Measurements from ENCODE around the gene ZNF777. TPM values are rescaled to one million over a fixed set of nuclear protein-coding genes. Genes with fewer than 3 reads are reported as not detected.
A peak's percentile ranks its signal among the peaks of the same experiment; 100 is the strongest.
"Not testable (repeated sequence)": the region's sequence is repeated elsewhere in the genome, so short reads cannot be mapped to it uniquely, and the experiment has no call there.

Gene ZNF777
- polyA plus RNA-seq, 1 donor = 10.2 TPM

GRCh38 chr7:149415391-149416071 is 45.3 kb downstream of the ZNF777 start:
- 22% methylated on average over 10 of the region's 26 CpGs for WGBS (ENCODE audit: insufficient coverage, low lambda C conversion rate)
- Histone ChIP-seq H3K4me1 (ENCODE audit: control insufficient read depth, insufficient read depth, low read length) (peaks cover 4% of the 10 kb centered on the region), H3K27me3 (ENCODE audit: control insufficient read depth, insufficient read depth, low read length) (peaks cover 16% of the 10 kb centered on the region), H3K27ac (ENCODE audit: low read length) (no peak overlapping the region), H3K9me3 (ENCODE audit: control insufficient read depth, low read depth, low read length) (peaks cover 4% of the 10 kb centered on the region), H3K36me3 (ENCODE audit: control insufficient read depth, insufficient read depth, low read length) (no peaks in the 10 kb centered on the region), H3K4me3 (ENCODE audit: low read length) (peak overlapping the region; percentile 32)
- DNase-seq = no peak

GRCh38 chr7:149414745-149415390 is 46.0 kb downstream of the ZNF777 start:
- Histone ChIP-seq H3K9me3 (ENCODE audit: control insufficient read depth, low read depth, low read length) (peaks cover 4% of the 10 kb centered on the region), H3K27me3 (ENCODE audit: control insufficient read depth, insufficient read depth, low read length) (peaks cover 16% of the 10 kb centered on the region), H3K4me3 (ENCODE audit: low read length) (peak overlapping the region; percentile 32), H3K4me1 (ENCODE audit: control insufficient read depth, insufficient read depth, low read length) (peaks cover 4% of the 10 kb centered on the region), H3K27ac (ENCODE audit: low read length) (no peak overlapping the region), H3K36me3 (ENCODE audit: control insufficient read depth, insufficient read depth, low read length) (no peaks in the 10 kb centered on the region)
- WGBS (ENCODE audit: insufficient coverage, low lambda C conversion rate) = 0% methylated on average over 3 of the region's 36 CpGs
- peak; percentile 37 to 52 for DNase-seq

- H3K4me3 ChIP-seq (ENCODE audit: low read length) = no peak overlapping the region
- peaks cover 4% of the 10 kb centered on the region for H3K9me3 ChIP-seq (ENCODE audit: control insufficient read depth, low read depth, low read length)
- H3K4me1 ChIP-seq (ENCODE audit: control insufficient read depth, insufficient read depth, low read length) = peaks cover 4% of the 10 kb centered on the region
- no peak overlapping the region for H3K27ac ChIP-seq (ENCODE audit: low read length)
- no peak for DNase-seq
- peaks cover 16% of the 10 kb centered on the region for H3K27me3 ChIP-seq (ENCODE audit: control insufficient read depth, insufficient read depth, low read length)
- no CpG with 5 or more reads among the region's 5 CpGs for WGBS (ENCODE audit: insufficient coverage, low lambda C conversion rate)
- H3K36me3 ChIP-seq (ENCODE audit: control insufficient read depth, insufficient read depth, low read length) = no peaks in the 10 kb centered on the region
Observed at GRCh38 chr7:149414171-149414570, 46.7 kb downstream of the ZNF777 start.

DNA sequence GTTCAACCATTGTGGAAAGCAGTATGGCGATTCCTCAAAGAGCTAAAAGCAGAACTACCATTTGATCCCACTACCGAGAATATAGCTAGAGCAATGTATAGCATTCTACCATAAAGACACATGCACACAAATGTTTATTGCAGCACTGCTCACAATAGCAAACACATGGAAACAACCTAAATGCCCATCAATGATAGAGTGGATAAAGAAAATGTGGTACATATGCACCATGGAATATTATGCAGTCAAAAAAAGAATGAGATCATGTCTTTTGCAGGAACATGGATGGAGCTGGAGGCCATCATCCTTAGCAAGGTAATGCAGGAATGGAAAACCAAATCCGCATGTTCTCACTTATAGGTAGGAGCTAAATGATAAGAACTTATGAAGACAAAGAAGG is 47.8 kb downstream of the ZNF777 start:
- not testable (repeated sequence) for H3K36me3 ChIP-seq (ENCODE audit: control insufficient read depth, insufficient read depth, low read length); H3K4me1 ChIP-seq (ENCODE audit: control insufficient read depth, insufficient read depth, low read length); DNase-seq; H3K27ac ChIP-seq (ENCODE audit: low read length); H3K9me3 ChIP-seq (ENCODE audit: control insufficient read depth, low read depth, low read length); H3K4me3 ChIP-seq (ENCODE audit: low read length)
- peaks cover 16% of the 10 kb centered on the region for H3K27me3 ChIP-seq (ENCODE audit: control insufficient read depth, insufficient read depth, low read length)
- no CpG with 5 or more reads among the region's 3 CpGs for WGBS (ENCODE audit: insufficient coverage, low lambda C conversion rate)

DNA sequence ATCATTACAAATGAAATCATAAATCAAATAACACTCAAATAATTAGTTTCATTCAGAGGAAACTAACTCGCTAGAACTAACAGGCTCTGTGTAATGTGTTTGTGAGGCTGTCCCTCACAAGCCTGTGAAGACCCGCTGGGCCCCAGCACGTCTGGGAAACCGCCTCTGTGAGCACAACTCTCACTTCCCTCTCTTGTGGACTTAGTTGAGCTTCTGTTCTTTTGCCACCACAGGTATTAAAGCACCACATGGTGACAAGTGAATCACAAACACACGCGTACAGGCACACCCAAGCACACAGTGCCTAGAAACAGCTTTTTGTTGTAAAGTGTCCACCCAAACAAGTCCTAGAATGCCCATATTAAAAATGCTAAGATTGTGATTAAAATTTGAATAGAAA is 51.0 kb downstream of the ZNF777 start:
- H3K4me1 ChIP-seq (ENCODE audit: control insufficient read depth, insufficient read depth, low read length) = peaks cover 4% of the 10 kb centered on the region

DNA sequence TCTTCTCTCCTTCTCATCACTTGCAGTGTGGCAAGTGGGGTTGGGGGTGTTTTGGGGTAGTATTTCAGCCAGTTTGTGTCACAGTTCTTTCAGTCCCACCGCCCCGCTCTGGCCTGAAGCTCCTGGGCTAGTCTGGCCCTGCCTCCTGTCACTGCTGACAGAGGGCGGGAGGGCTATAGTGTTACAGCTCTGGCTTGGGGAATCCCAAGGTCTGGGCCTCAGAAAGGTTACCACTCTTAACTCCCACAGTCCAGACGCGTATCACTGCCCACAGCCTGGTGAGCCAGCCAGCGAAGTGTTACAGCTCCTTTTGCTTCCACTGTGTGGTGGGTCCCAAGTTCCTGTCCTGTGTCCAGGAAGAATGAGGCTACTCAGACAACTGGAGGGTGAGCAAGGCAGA is 56.0 kb downstream of the ZNF777 start:
- no CpG with 5 or more reads among the region's 6 CpGs for WGBS (ENCODE audit: insufficient coverage, low lambda C conversion rate)

More for the DNA sequence above, 51.0 kb downstream of the ZNF777 start:
- no CpG with 5 or more reads among the region's 6 CpGs for WGBS (ENCODE audit: insufficient coverage, low lambda C conversion rate)
- no peaks in the 10 kb centered on the region for H3K9me3 ChIP-seq (ENCODE audit: control insufficient read depth, low read depth, low read length)
- no peaks in the 10 kb centered on the region for H3K36me3 ChIP-seq (ENCODE audit: control insufficient read depth, insufficient read depth, low read length)
- peaks cover 13% of the 10 kb centered on the region for H3K27me3 ChIP-seq (ENCODE audit: control insufficient read depth, insufficient read depth, low read length)
- H3K27ac ChIP-seq (ENCODE audit: low read length) = no peak overlapping the region
- DNase-seq = no peak
- H3K4me3 ChIP-seq (ENCODE audit: low read length) = no peak overlapping the region

GRCh38 chr7:149404396-149404795 is 56.5 kb downstream of the ZNF777 start:
- Histone ChIP-seq H3K27me3 (ENCODE audit: control insufficient read depth, insufficient read depth, low read length) (no peaks in the 10 kb centered on the region), H3K9me3 (ENCODE audit: control insufficient read depth, low read depth, low read length) (no peaks in the 10 kb centered on the region), H3K4me3 (ENCODE audit: low read length) (no peak overlapping the region), H3K27ac (ENCODE audit: low read length) (no peak overlapping the region), H3K4me1 (ENCODE audit: control insufficient read depth, insufficient read depth, low read length) (no peaks in the 10 kb centered on the region), H3K36me3 (ENCODE audit: control insufficient read depth, insufficient read depth, low read length) (no peaks in the 10 kb centered on the region)
- no peak for DNase-seq
- no CpG with 5 or more reads among the region's 12 CpGs for WGBS (ENCODE audit: insufficient coverage, low lambda C conversion rate)

More for the DNA sequence above, 56.0 kb downstream of the ZNF777 start:
- no peaks in the 10 kb centered on the region for H3K36me3 ChIP-seq (ENCODE audit: control insufficient read depth, insufficient read depth, low read length)
- no peaks in the 10 kb centered on the region for H3K4me1 ChIP-seq (ENCODE audit: control insufficient read depth, insufficient read depth, low read length)
- H3K9me3 ChIP-seq (ENCODE audit: control insufficient read depth, low read depth, low read length) = no peaks in the 10 kb centered on the region
- no peak overlapping the region for H3K27ac ChIP-seq (ENCODE audit: low read length)
- DNase-seq = no peak
- no peaks in the 10 kb centered on the region for H3K27me3 ChIP-seq (ENCODE audit: control insufficient read depth, insufficient read depth, low read length)
- no peak overlapping the region for H3K4me3 ChIP-seq (ENCODE audit: low read length)

DNA sequence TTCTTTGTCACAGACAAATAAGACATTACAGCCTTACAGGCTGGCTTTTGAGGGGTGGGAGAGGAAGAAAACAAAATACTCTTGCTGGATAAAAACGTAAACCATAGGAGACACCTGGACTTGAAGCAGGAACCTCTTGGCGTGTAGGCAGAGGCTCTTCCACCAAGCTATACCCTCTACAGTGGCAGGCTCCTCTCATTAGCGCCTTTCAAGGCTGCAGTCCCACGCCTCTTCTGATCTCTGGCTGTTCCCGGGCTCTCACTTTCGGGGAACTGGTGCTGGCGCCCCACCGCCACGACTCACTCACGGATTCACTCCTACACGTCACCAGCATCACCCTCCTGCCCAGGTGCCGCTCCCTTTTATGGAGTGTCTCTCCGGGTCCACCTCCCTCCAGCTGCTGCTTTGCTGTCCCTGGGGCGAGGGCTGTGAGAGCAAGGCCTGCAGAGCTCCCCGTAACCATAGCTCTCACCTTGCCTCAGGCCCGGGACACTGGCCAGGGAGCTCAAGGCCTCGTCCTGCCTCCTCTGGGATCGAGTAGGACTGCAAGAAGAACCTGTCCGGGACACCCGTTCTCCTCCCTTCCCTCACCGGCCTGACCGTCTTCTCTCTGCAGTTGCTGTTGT is 62.6 kb downstream of the ZNF777 start:
- Histone ChIP-seq H3K9me3 (ENCODE audit: control insufficient read depth, low read depth, low read length) (no peaks in the 10 kb centered on the region), H3K36me3 (ENCODE audit: control insufficient read depth, insufficient read depth, low read length) (no peaks in the 10 kb centered on the region), H3K4me3 (ENCODE audit: low read length) (no peak overlapping the region), H3K27me3 (ENCODE audit: control insufficient read depth, insufficient read depth, low read length) (peaks cover 3% of the 10 kb centered on the region), H3K27ac (ENCODE audit: low read length) (no peak overlapping the region), H3K4me1 (ENCODE audit: control insufficient read depth, insufficient read depth, low read length) (no peaks in the 10 kb centered on the region)
- DNase-seq = no peak
- no CpG with 5 or more reads among the region's 22 CpGs for WGBS (ENCODE audit: insufficient coverage, low lambda C conversion rate)

GRCh38 chr7:149397470-149398043 is 63.3 kb downstream of the ZNF777 start:
- Histone ChIP-seq H3K4me1 (ENCODE audit: control insufficient read depth, insufficient read depth, low read length) (no peaks in the 10 kb centered on the region), H3K27ac (ENCODE audit: low read length) (no peak overlapping the region), H3K27me3 (ENCODE audit: control insufficient read depth, insufficient read depth, low read length) (peaks cover 3% of the 10 kb centered on the region), H3K4me3 (ENCODE audit: low read length) (no peak overlapping the region), H3K9me3 (ENCODE audit: control insufficient read depth, low read depth, low read length) (no peaks in the 10 kb centered on the region), H3K36me3 (ENCODE audit: control insufficient read depth, insufficient read depth, low read length) (no peaks in the 10 kb centered on the region)
- DNase-seq = no peak
- no CpG with 5 or more reads among the region's 14 CpGs for WGBS (ENCODE audit: insufficient coverage, low lambda C conversion rate)

DNA sequence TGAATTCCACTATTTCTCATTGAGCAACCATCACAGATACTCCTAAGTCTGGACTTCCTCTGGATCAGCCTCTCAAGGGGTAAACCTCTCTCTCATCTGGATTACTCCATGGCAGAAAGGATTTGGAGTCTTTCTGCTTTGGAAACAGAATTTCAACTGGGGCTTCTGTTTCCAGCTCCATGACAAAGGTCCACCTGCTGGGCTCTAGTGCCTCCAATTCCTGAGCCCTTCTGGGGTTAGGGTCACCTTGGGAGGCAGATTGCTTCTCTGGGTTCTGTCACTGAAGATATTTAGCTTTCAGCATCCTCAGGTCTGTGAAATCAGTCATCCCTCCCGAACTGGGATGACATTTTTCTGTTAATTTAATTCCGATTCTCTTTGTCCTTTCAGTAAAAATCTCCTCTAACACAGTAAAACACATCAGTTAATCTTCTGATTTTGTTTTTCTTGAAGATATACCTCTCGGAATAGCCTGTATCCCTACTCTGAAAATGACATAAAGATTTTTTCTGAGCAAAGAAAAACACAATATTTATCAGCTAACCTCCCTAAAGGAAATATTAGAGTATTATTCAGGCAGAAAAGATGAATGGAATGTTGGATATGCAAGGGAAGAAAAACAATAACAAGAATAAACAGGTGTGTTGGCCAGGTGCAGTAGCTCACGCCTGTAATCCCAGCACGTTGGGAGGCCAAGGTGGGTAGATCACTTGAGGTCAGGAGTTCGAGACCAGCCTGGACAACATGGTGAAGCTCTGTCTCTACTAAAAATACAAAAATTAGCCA is 72.1 kb downstream of the ZNF777 start:
- H3K9me3 ChIP-seq (ENCODE audit: control insufficient read depth, low read depth, low read length) = not testable (repeated sequence)

More for the DNA sequence above, 72.1 kb downstream of the ZNF777 start:
- DNase-seq; H3K27ac ChIP-seq (ENCODE audit: low read length); H3K4me3 ChIP-seq (ENCODE audit: low read length); H3K27me3 ChIP-seq (ENCODE audit: control insufficient read depth, insufficient read depth, low read length); H3K36me3 ChIP-seq (ENCODE audit: control insufficient read depth, insufficient read depth, low read length); H3K4me1 ChIP-seq (ENCODE audit: control insufficient read depth, insufficient read depth, low read length): not testable (repeated sequence)
- 82% methylated on average over 3 of the region's 6 CpGs for WGBS (ENCODE audit: insufficient coverage, low lambda C conversion rate)
